ENCODE data around the gene PTX4. TPM values are rescaled to one million over a fixed set of nuclear protein-coding genes. Genes with fewer than 3 reads are reported as not detected.

Gene PTX4
- total and polyA plus RNA-seq, 5 donors = 0.09 to 0.28 (median 0.18) TPM; not detected in 2

DNA sequence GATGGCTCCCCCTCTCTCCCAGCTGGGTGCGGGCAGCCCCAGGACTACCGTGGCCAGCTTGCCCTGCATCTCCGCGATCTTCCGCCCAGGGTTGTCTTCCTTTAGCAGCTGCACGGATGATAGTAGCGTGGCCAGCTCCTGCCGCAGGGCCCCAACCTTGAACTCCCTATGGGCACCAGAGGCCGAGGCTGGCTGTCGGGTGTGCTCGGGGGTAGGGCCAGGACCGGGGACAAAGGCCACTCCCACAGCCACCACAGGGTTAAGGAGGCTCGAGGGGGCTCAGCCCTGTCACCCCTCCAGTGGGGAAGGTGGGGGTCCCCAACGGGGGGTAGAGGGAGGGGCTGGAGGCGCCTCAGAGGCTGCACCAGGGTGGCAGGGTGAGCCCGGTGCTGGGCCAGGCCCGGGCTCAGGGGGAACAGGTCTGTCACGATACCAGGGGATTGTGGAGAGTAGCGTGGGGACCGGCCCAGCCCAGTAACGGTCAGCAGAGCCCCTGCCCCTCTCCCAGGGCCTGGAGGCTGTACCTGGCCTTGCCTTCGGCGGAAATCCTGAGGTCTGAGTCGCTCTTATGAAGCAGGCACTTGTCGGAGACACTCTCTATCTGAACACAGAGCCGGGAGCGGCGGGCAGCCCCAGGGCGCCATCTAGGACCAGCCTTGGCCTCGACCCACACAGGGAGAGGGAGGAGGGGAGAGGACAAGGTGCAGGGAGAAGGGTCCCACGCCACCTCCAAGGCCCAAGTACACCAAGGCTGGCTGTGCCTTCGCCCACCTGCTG is 52.6 kb downstream of the PTX4 start:
- H3K27me3 ChIP-seq (ENCODE audit: control insufficient read depth, insufficient read depth) = no peaks in the 10 kb centered on the region
- H3K9me3 ChIP-seq (ENCODE audit: control insufficient read depth, low read length) = no peaks in the 10 kb centered on the region
- WGBS = 86% methylated on average over 31 of the region's 32 CpGs
- H3K4me1 ChIP-seq (ENCODE audit: control insufficient read depth, insufficient read depth, low read length) = no peaks in the 10 kb centered on the region
- H3K27ac ChIP-seq (ENCODE audit: low read length) = no peak overlapping the region
- H3K4me3 ChIP-seq (ENCODE audit: low read length) = no peak overlapping the region
- ATAC-seq = no peak
- no peak for DNase-seq
- intact Hi-C loops (cut with DNase I) = no loop called here

Other genes with a start within 250 kb of the PTX4 start
- gene TPSAB1, start 248.2 kb downstream of the PTX4 start, total RNA-seq = 1 to 10 TPM; 1.6 to 8.3 (median 4.7) TPM
- gene TPSAB1, start 248.2 kb downstream of the PTX4 start, polyA plus RNA-seq = 1.2 TPM
- gene TPSD1, start 232.9 kb downstream of the PTX4 start, total RNA-seq = under 1 TPM in 2 of 4 donors, not detected in 2; 0.26 to 0.85 TPM
- gene TPSD1, start 232.9 kb downstream of the PTX4 start, polyA plus RNA-seq = 0.16 TPM
- gene UBE2I, start 179.3 kb downstream of the PTX4 start, total RNA-seq = 10 to 100 TPM; 73.5 to 95.3 (median 87.8) TPM
- gene UBE2I, start 179.3 kb downstream of the PTX4 start, polyA plus RNA-seq = 76.5 TPM
- gene BAIAP3, start 155.3 kb downstream of the PTX4 start, total RNA-seq = 1 to 10 TPM in 3 of 4 donors, under 1 TPM in 1; 0.53 to 2.7 (median 2.0) TPM
- 1.6 TPM for gene BAIAP3, start 155.3 kb downstream of the PTX4 start, polyA plus RNA-seq
- gene TSR3, start 137.1 kb downstream of the PTX4 start, total RNA-seq = 10 to 100 TPM; 49.6 to 54.0 (median 52.8) TPM
- gene TSR3, start 137.1 kb downstream of the PTX4 start, polyA plus RNA-seq = 58.5 TPM
- gene GNPTG, start 137.0 kb downstream of the PTX4 start, total RNA-seq = 10 to 100 TPM; 39.7 to 45.3 (median 43.0) TPM
- 47.1 TPM for gene GNPTG, start 137.0 kb downstream of the PTX4 start, polyA plus RNA-seq
- 10 to 100 TPM in 3 of 4 donors, 1 to 10 TPM in 1; 6.3 to 16.4 (median 14.2) TPM for gene UNKL, start 74.2 kb downstream of the PTX4 start, total RNA-seq
- gene UNKL, start 74.2 kb downstream of the PTX4 start, polyA plus RNA-seq = 8.7 TPM
- 10 to 100 TPM in 3 of 4 donors, 1 to 10 TPM in 1; 9.5 to 12.1 (median 11.5) TPM for gene UQCC4, start 68.2 kb downstream of the PTX4 start, total RNA-seq
- gene UQCC4, start 68.2 kb downstream of the PTX4 start, polyA plus RNA-seq = 18.7 TPM
- under 1 TPM in 1 of 4 donors, not detected in 3; 0.26 TPM for gene PERCC1, start 57.9 kb downstream of the PTX4 start, total RNA-seq
- gene PERCC1, start 57.9 kb downstream of the PTX4 start, polyA plus RNA-seq = 0.18 TPM
- 1 to 10 TPM in 2 of 4 donors, under 1 TPM in 2; 0.39 to 1.8 (median 0.89) TPM for gene CCDC154, start 44.4 kb downstream of the PTX4 start, total RNA-seq
- gene CCDC154, start 44.4 kb downstream of the PTX4 start, polyA plus RNA-seq = 0.50 TPM
- 10 to 100 TPM; 32.9 to 54.8 (median 49.0) TPM for gene CLCN7, start 13.9 kb downstream of the PTX4 start, total RNA-seq
- 35.7 TPM for gene CLCN7, start 13.9 kb downstream of the PTX4 start, polyA plus RNA-seq
- gene TELO2, start 4.4 kb upstream of the PTX4 start, total RNA-seq = 10 to 100 TPM; 21.2 to 29.2 (median 23.2) TPM
- gene TELO2, start 4.4 kb upstream of the PTX4 start, polyA plus RNA-seq = 24.6 TPM
- gene TMEM204, start 44.7 kb upstream of the PTX4 start, total RNA-seq = 10 to 100 TPM; 19.0 to 22.1 (median 20.9) TPM
- gene TMEM204, start 44.7 kb upstream of the PTX4 start, polyA plus RNA-seq = 32.2 TPM
- gene IFT140, start 123.1 kb upstream of the PTX4 start, total RNA-seq = 10 to 100 TPM in 3 of 4 donors, 1 to 10 TPM in 1; 9.7 to 14.2 (median 13.0) TPM
- 7.4 TPM for gene IFT140, start 123.1 kb upstream of the PTX4 start, polyA plus RNA-seq
- gene CRAMP1, start 123.4 kb upstream of the PTX4 start, total RNA-seq = 10 to 100 TPM; 11.0 to 18.4 (median 13.7) TPM
- gene CRAMP1, start 123.4 kb upstream of the PTX4 start, polyA plus RNA-seq = 7.1 TPM
- 10 to 100 TPM; 18.5 to 38.3 (median 25.3) TPM for gene JPT2, start 189.3 kb upstream of the PTX4 start, total RNA-seq
- gene JPT2, start 189.3 kb upstream of the PTX4 start, polyA plus RNA-seq = 11.9 TPM
- gene MAPK8IP3, start 217.3 kb upstream of the PTX4 start, total RNA-seq = 10 to 100 TPM; 71.1 to 87.6 (median 79.8) TPM
- 69.3 TPM for gene MAPK8IP3, start 217.3 kb upstream of the PTX4 start, polyA plus RNA-seq